AG04450 (cell line): ENCODE measurements around the gene MDC1. TPM values are rescaled to one million over a fixed set of nuclear protein-coding genes. Genes with fewer than 3 reads are reported as not detected.

Experiments
- CTCF ChIA-PET: fragments of 300-600, 350-600 bp; formaldehyde crosslinking; extraction: SDS; loops from one replicate; lab custom pipeline; 2022; ENCODE audit warnings: antibody characterized with exemption, inconsistent platforms; lab: Charles Lee
- POLR2A ChIA-PET: fragments of 350-600 bp; formaldehyde crosslinking; extraction: SDS; loops from one replicate; lab custom pipeline; 2021; ENCODE audit warnings: antibody characterized with exemption, inconsistent platforms; lab: Yijun Ruan, JAX
- DNase-seq: peaks from one replicate; pipeline ENCODE4 v3.0.0-alpha.2; 2011; ENCODE audit warnings: low read depth, low spot score
- H3K27ac ChIP-seq: one replicate; pipeline ENCODE4 v1.5.1; 2012; ENCODE audit warnings: low read depth, low read length, control low read depth
- H3K27me3 ChIP-seq: one replicate; pipeline ENCODE4 v1.6.0; 2012; ENCODE audit warnings: low read length; ENCODE audit not compliant: control insufficient read depth, insufficient read depth
- H3K4me3 ChIP-seq: 2 replicates; pipeline ENCODE4 v1.5.1; 2011; ENCODE audit warnings: mild to moderate bottlenecking, low read depth, low read length, control low read depth
- H3K9me3 ChIP-seq: 2 replicates; pipeline ENCODE4 v1.5.1; 2012; ENCODE audit warnings: low read length; ENCODE audit not compliant: control insufficient read depth, insufficient read depth
- CTCF ChIP-seq: IDR thresholded peaks from 2 replicates; pipeline ENCODE4 v1.5.1; 2011; ENCODE audit warnings: low read depth, low read length, control low read depth, inconsistent platforms
- polyA plus RNA-seq: library from polyadenylated mRNA; depleted of rRNA; stranded (reverse); fragments of >200 nt; gene quantifications from 2 replicates; pipeline ENCODE4 v1.2.3, GENCODE V29; 2011

MDC1 gene
- polyA plus RNA-seq, 1 experiment = 4.1 TPM

GRCh38 chr6:30712441-30712945 lies 4.6 kb downstream of the MDC1 start:
- H3K27me3 ChIP-seq = no peaks in the 10 kb centered on the region
- no peaks in the 10 kb centered on the region for H3K9me3 ChIP-seq
- TF ChIP-seq CTCF = no peak
- no peak for DNase-seq
- H3K4me3 ChIP-seq = no peak overlapping the region
- ChIA-PET POLR2A (interaction anchor here (0.8 kb wide), 1 partner anchor 23 kb away, joined by 3 read pairs; no protein-coding TSS in a partner anchor), CTCF (no interaction called here)
- no peak overlapping the region for H3K27ac ChIP-seq

DNA sequence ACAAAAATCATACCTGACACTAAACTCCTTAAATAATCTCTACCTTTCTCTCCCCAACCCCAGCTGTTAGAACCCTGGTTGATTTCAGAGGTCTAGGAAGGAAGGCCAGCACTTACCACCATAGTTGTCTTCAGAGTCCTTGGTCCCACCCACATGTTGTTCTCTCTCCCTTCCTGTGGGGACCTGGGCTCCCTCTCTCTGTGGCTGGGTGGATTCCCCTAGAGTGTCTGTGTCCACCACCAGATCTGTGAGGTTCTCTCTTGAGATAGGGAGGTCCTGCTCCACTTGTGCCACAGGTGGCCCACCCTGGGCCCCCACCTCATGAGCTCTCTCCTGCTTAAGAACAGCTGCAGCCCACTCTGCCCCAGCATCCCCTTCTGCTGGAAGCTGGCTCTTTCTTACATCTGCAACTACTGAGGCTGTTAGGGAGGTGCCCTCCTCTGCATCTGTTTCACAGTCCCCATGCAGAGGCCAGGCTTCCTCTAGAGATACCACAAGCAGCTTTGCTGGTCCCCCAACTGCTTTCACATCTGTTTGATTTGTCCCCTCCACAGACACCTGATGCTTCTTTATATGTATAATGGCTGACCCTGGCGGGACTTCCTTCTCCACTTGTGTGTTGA lies 5.2 kb downstream of the MDC1 start:
- ChIA-PET CTCF (no interaction called here), POLR2A (no interaction called here)
- Histone ChIP-seq H3K27me3 (no peaks in the 10 kb centered on the region), H3K4me3 (no peak overlapping the region), H3K9me3 (no peaks in the 10 kb centered on the region), H3K27ac (no peak overlapping the region)
- DNase-seq = no peak
- no peak for TF ChIP-seq CTCF

- no peak for TF ChIP-seq CTCF
- H3K9me3 ChIP-seq = no peaks in the 10 kb centered on the region
- no peak overlapping the region for H3K4me3 ChIP-seq
- no peak overlapping the region for H3K27ac ChIP-seq
- CTCF ChIA-PET = interaction anchor here (0.6 kb wide), 1 partner anchor 11 kb away, joined by 3 read pairs; no protein-coding TSS in a partner anchor
- H3K27me3 ChIP-seq = no peaks in the 10 kb centered on the region
- DNase-seq = no peak
- POLR2A ChIA-PET = no interaction called here
These were observed 7.8 kb downstream of the MDC1 start for GRCh38 chr6:30709101-30709868.

- CTCF ChIA-PET = no interaction called here
- no peak for DNase-seq
- POLR2A ChIA-PET = no interaction called here
- no peak for TF ChIP-seq CTCF
- Histone ChIP-seq H3K27ac (no peak overlapping the region), H3K4me3 (no peak overlapping the region), H3K9me3 (no peaks in the 10 kb centered on the region), H3K27me3 (no peaks in the 10 kb centered on the region)
These were observed 9.7 kb downstream of the MDC1 start for GRCh38 chr6:30707281-30707850.

GRCh38 chr6:30705620-30706019 lies 11.5 kb downstream of the MDC1 start:
- H3K9me3 ChIP-seq = no peaks in the 10 kb centered on the region
- POLR2A ChIA-PET = no interaction called here
- DNase-seq = no peak
- no peak overlapping the region for H3K4me3 ChIP-seq
- TF ChIP-seq CTCF = no peak
- H3K27ac ChIP-seq = no peak overlapping the region
- H3K27me3 ChIP-seq = no peaks in the 10 kb centered on the region
- CTCF ChIA-PET = no interaction called here
